ENCODE results near the gene MCU. TPM values are rescaled to one million over a fixed set of nuclear protein-coding genes. Genes with fewer than 3 reads are reported as not detected.

MCU gene
- polyA plus RNA-seq, 6 donors from 2014 or later = 6.0 to 14.9 (median 10.2) TPM

DNA sequence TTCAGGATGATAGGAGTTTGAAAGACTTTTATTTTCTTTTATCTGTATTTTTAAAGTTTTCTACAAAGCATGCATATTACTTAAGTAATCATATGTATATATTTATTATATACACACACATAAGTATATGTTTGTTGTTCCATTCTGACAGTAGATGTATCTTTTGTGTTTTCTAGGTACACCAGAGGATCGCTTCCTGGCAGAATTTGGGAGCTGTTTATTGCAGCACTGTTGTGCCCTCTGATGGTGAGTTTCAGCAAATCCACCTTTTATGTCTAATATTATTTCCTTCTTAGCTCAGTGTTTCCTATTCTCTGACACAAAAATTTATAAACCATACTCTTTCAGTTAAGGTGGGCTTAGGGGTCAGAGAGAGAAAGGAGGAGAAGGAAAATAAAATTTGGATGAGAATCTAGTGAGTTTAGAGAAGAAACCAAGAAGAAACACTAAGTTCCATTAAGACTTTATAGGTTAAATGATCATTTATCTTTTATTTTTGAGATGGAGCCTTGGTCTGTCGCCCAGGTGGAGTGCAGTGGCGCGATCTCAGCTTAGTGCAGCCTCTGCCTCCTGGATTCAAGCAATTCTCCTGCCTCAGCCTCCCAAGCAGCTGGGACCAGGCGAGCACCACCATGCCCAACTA, 142.4 kb downstream of the MCU start:
- Mint-ChIP-seq H3K27ac (no peak overlapping the region), H3K4me3 (no peak overlapping the region), H3K9me3 (no peaks in the 10 kb centered on the region), H3K36me3 (peaks cover 0 to 2% of the 10 kb centered on the region in 2 donors), H3K27me3 (no peaks in the 10 kb centered on the region), H3K4me1 (no peaks in the 10 kb centered on the region)
- ATAC-seq (ENCODE audit: low read depth in 2 of 2) = peak in 1 of 2 donors; percentile 56
- peak; percentile 33 for DNase-seq

- no peak overlapping the region for H3K4me3 Mint-ChIP-seq
- H3K27me3 Mint-ChIP-seq = no peaks in the 10 kb centered on the region
- peaks cover 0 to 4% of the 10 kb centered on the region in 2 donors for H3K36me3 Mint-ChIP-seq
- ATAC-seq (ENCODE audit: low read depth in 2 of 2) = no peak
- H3K4me1 Mint-ChIP-seq = no peaks in the 10 kb centered on the region
- no peak for DNase-seq
- no peak overlapping the region for H3K27ac Mint-ChIP-seq
- no peaks in the 10 kb centered on the region for H3K9me3 Mint-ChIP-seq
These were observed 148.4 kb downstream of the MCU start for GRCh38 chr10:72840319-72840718.

- H3K4me3 Mint-ChIP-seq = no peak overlapping the region
- no peak for DNase-seq
- no peaks in the 10 kb centered on the region for H3K27me3 Mint-ChIP-seq
- no peak overlapping the region for H3K27ac Mint-ChIP-seq
- ATAC-seq (ENCODE audit: low read depth in 2 of 2) = no peak
- peaks cover 0 to 4% of the 10 kb centered on the region in 2 donors for H3K36me3 Mint-ChIP-seq
- H3K9me3 Mint-ChIP-seq = no peaks in the 10 kb centered on the region
- H3K4me1 Mint-ChIP-seq = no peaks in the 10 kb centered on the region
These were observed 149.5 kb downstream of the MCU start for GRCh38 chr10:72841487-72841886.

- no peak overlapping the region for H3K4me3 Mint-ChIP-seq
- DNase-seq = no peak
- no peaks in the 10 kb centered on the region for H3K9me3 Mint-ChIP-seq
- no peaks in the 10 kb centered on the region for H3K27me3 Mint-ChIP-seq
- ATAC-seq (ENCODE audit: low read depth in 2 of 2) = no peak
- no peak overlapping the region for H3K27ac Mint-ChIP-seq
- H3K36me3 Mint-ChIP-seq = peaks cover 0 to 4% of the 10 kb centered on the region in 2 donors
- no peaks in the 10 kb centered on the region for H3K4me1 Mint-ChIP-seq
These were observed 150.2 kb downstream of the MCU start for GRCh38 chr10:72842164-72842563.

- no peak for DNase-seq
- H3K4me3 Mint-ChIP-seq = no peak overlapping the region
These were observed 154.3 kb downstream of the MCU start for GRCh38 chr10:72846238-72846637.

DNA sequence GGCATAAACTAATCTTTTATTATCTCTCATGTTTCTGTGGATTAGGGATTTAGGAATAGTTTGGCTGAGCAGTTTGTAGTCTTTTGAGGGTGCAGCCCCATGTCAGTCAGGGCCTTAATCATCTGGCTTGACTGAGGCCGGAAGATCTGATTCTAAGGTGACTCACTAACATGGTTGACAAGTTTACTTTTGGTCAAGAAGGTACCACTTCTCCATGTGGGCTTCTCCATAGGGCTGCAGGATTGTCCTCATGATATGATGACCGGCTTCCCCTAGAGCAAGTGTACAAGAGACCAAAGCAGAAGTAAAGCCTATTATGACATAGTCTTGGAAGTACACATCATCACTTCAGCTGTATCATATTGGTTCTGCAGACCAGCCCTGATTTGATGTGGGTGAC, 155.7 kb downstream of the MCU start:
- H3K4me1 Mint-ChIP-seq = no peaks in the 10 kb centered on the region
- DNase-seq = no peak
- H3K27me3 Mint-ChIP-seq = no peaks in the 10 kb centered on the region
- no peak overlapping the region for H3K27ac Mint-ChIP-seq
- H3K9me3 Mint-ChIP-seq = peaks cover 4 to 16% (median 9%) of the 10 kb centered on the region in 7 donors
- ATAC-seq (ENCODE audit: low read depth in 2 of 2) = no peak
- H3K4me3 Mint-ChIP-seq = no peak overlapping the region
- peaks cover 8 to 22% of the 10 kb centered on the region in 2 donors for H3K36me3 Mint-ChIP-seq

More at GRCh38 chr10:72846238-72846637, 154.3 kb downstream of the MCU start:
- peaks cover 1 to 8% (median 3%) of the 10 kb centered on the region in 7 donors for H3K9me3 Mint-ChIP-seq
- no peaks in the 10 kb centered on the region for H3K4me1 Mint-ChIP-seq
- H3K27me3 Mint-ChIP-seq = no peaks in the 10 kb centered on the region
- H3K36me3 Mint-ChIP-seq = peaks cover 8 to 16% of the 10 kb centered on the region in 2 donors
- no peak for ATAC-seq (ENCODE audit: low read depth in 2 of 2)
- no peak overlapping the region for H3K27ac Mint-ChIP-seq

DNA sequence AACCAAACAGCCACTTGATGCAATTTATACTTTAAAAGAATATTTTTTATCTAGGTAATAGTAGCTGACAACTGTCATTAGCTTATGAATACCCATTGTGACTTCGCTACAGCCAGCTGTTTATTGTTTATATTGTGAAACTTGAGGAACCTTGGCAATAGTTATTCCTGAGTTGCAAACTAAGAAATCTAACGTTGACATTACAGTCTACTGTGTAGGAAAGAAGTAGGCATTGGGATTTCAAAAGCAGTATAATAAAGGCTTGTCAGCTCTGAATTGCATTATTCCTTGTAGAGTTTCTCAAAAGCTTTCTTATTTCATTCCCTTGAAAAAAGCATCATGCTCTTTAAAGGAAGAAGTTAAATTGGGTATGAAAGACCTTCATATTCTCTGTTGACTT, 158.9 kb downstream of the MCU start:
- no peak overlapping the region for H3K27ac Mint-ChIP-seq
- no peaks in the 10 kb centered on the region for H3K27me3 Mint-ChIP-seq
- ATAC-seq (ENCODE audit: low read depth in 2 of 2) = no peak
- H3K4me3 Mint-ChIP-seq = no peak overlapping the region
- no peaks in the 10 kb centered on the region for H3K4me1 Mint-ChIP-seq
- H3K9me3 Mint-ChIP-seq = peaks cover 4 to 16% (median 9%) of the 10 kb centered on the region in 7 donors
- peaks cover 8 to 22% of the 10 kb centered on the region in 2 donors for H3K36me3 Mint-ChIP-seq
- no peak for DNase-seq

DNA sequence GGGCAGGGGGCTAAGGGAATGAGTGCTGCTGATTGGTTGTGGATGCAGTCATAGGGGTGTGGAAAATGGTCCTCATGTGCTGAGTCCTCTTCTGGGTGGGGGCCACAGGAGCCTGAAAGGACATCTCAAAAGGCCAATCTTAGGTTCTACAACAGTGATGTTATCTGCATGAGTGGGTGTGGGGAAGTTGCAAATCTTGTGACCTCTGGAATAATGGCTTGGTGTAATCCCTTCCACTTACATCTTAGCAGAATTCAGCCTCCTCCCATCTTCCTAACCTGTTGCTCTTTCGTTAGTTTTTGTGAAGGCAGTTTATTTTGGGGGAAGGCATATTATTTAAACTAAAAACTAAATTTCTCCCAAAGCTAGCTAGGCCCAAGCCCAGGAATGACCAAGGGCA, 159.6 kb downstream of the MCU start:
- Mint-ChIP-seq H3K27me3 (no peaks in the 10 kb centered on the region), H3K9me3 (peaks cover 4 to 16% (median 9%) of the 10 kb centered on the region in 7 donors), H3K4me3 (no peak overlapping the region), H3K4me1 (no peaks in the 10 kb centered on the region), H3K27ac (no peak overlapping the region), H3K36me3 (peaks cover 8 to 22% of the 10 kb centered on the region in 2 donors)
- no peak for ATAC-seq (ENCODE audit: low read depth in 2 of 2)
- no peak for DNase-seq

DNA sequence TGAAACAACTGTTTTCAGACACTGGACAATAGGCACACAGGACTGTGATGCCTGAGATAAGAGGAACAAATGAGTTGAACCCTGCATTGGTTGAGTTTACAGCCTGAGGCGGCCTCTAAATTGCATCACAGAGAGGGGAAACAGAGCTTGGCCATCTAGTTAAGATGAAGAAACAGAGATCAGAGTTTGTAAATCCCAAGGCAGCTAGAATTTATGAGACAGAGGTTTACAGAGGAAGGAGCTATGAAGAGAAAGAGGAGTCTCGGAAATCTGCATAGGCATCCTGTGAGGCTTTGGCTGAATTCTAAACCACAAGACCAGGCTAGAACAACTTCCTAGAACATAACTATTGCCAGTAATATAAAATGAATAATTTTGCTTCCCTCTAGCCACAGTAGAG, 160.6 kb downstream of the MCU start:
- ATAC-seq (ENCODE audit: low read depth in 2 of 2) (no peak), DNase-seq (no peak)
- peaks cover 8 to 22% of the 10 kb centered on the region in 2 donors for H3K36me3 Mint-ChIP-seq
- H3K4me3 Mint-ChIP-seq = no peak overlapping the region
- no peak overlapping the region for H3K27ac Mint-ChIP-seq
- H3K9me3 Mint-ChIP-seq = peaks cover 4 to 16% (median 9%) of the 10 kb centered on the region in 7 donors
- H3K27me3 Mint-ChIP-seq = no peaks in the 10 kb centered on the region
- H3K4me1 Mint-ChIP-seq = no peaks in the 10 kb centered on the region

DNA sequence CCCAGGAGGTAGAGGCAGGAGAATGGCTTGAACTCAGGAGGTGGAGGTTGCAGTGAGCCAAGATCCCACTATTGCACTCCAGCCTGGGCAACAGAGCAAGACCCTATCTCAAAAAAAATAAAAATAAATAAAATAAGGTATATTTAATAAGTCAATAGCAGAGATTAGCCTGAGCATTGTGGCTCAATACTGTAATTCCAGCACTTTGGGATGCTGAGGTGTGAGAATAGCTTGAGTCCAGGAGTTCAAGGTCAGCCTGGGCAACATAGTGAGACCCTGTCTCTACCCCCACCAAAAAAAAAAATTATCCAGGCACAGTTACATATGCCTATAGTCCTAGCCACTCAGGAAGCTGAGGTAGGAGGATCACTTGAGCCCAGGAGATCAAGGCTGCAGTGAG, 163.2 kb downstream of the MCU start:
- ATAC-seq (ENCODE audit: low read depth in 2 of 2) = no peak
- no peaks in the 10 kb centered on the region for H3K4me1 Mint-ChIP-seq
- no peaks in the 10 kb centered on the region for H3K27me3 Mint-ChIP-seq
- no peak overlapping the region for H3K27ac Mint-ChIP-seq
- peaks cover 2 to 11% of the 10 kb centered on the region in 2 donors for H3K36me3 Mint-ChIP-seq
- no peak for DNase-seq
- peaks cover 4 to 14% (median 9%) of the 10 kb centered on the region in 7 donors for H3K9me3 Mint-ChIP-seq
- H3K4me3 Mint-ChIP-seq = no peak overlapping the region

DNA sequence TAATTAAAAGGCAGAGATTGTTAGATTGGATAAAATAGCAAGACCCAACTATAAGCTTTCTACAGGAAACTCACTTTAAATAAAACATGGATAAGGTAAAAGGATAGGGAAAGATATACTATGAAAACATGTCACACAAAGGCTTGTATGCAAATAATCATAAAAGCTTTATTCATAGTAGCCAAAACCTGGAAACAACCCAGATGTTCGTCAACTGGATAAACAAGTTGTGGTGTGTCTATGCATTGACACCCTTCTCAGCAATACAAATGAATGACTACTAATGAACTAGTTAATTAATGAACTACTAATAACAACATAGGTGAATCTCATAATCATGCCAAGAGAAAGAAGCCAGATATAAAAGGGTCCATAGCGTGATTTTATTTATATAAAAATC, 163.8 kb downstream of the MCU start:
- no peak for DNase-seq
- H3K9me3 Mint-ChIP-seq = peaks cover 4 to 13% (median 9%) of the 10 kb centered on the region in 7 donors
- H3K27me3 Mint-ChIP-seq = no peaks in the 10 kb centered on the region
- peaks cover 4 to 11% of the 10 kb centered on the region in 2 donors for H3K36me3 Mint-ChIP-seq
- H3K4me1 Mint-ChIP-seq = no peaks in the 10 kb centered on the region
- H3K27ac Mint-ChIP-seq = no peak overlapping the region
- ATAC-seq (ENCODE audit: low read depth in 2 of 2) = no peak
- no peak overlapping the region for H3K4me3 Mint-ChIP-seq

DNA sequence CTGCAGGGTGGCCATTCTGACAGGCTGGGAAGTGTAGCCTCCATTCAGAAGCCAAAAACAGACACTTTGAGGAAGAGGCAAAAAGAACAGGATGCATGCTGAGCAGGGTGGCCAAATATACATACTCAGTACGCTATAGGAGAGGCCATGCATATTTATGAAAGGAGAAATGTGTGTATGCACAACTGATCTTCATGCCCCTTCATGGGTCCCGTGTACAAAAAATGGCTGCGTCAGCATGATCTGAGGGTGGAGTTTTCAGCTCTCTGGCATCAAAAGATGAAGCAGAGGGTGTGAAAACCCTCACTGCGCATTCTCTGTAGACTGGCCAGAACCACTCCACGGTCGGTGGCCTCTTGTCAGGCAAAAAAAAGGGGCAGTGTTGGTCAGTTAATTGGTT, 166.1 kb downstream of the MCU start:
- ATAC-seq (ENCODE audit: low read depth in 2 of 2) = no peak
- Mint-ChIP-seq H3K27ac (no peak overlapping the region), H3K9me3 (peaks cover 0 to 4% (median 0%) of the 10 kb centered on the region in 7 donors), H3K36me3 (peaks cover 0 to 8% of the 10 kb centered on the region in 2 donors), H3K4me3 (no peak overlapping the region), H3K27me3 (no peaks in the 10 kb centered on the region), H3K4me1 (no peaks in the 10 kb centered on the region)
- no peak for DNase-seq

GRCh38 chr10:72862957-72863356, 171.0 kb downstream of the MCU start:
- H3K9me3 Mint-ChIP-seq = no peaks in the 10 kb centered on the region
- no peak for DNase-seq
- peak overlapping the region in 1 of 8 donors; percentile 3 for H3K4me3 Mint-ChIP-seq
- peak overlapping the region in 3 of 6 donors; percentile 0 to 35 (median 9) for H3K27ac Mint-ChIP-seq
- H3K27me3 Mint-ChIP-seq = no peaks in the 10 kb centered on the region
- H3K4me1 Mint-ChIP-seq = no peaks in the 10 kb centered on the region
- peaks cover 0 to 17% of the 10 kb centered on the region in 2 donors for H3K36me3 Mint-ChIP-seq
- ATAC-seq (ENCODE audit: low read depth in 2 of 2) = no peak

DNA sequence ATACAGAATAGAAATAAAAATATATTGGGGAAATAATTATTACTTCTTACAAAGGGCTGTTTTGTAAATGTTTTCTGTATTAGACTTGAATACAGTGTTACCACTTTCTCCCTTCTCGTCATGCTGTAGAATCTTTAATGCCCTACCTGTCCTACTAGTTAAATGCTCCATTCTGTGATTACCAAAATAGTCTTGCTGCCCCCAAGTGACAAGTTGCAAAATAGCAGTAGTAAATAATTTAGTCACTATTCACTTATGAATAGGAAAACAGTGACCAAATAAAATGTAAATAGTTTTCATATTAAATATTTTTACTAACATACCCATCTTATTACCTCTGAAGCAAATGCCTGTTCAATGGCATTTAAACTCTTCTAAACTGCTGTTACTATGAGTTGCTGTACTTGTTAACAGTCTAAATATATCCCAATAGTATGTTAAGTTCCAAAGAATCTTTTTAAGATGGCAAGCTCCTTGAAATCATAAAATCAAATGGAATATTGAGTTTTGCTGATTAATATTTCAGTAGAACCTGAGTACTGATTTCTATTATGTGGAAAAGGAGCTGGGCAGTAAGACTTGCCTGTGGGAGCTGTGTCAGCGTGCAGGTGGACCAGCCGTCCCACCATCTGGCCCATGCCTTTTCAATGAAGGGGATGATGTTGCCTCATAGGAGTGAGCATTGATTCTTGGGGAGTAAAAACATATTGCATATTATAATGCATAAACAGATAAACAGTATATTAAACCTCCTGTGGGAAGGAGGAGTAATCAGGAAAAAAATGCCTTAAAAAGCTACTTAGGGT, 183.5 kb downstream of the MCU start:
- peak; percentile 2 for DNase-seq
- H3K27ac Mint-ChIP-seq = peak overlapping the region in 1 of 6 donors; percentile 32
- H3K36me3 Mint-ChIP-seq = peaks cover 0 to 4% of the 10 kb centered on the region in 2 donors
- no peak overlapping the region for H3K4me3 Mint-ChIP-seq
- ATAC-seq (ENCODE audit: low read depth in 2 of 2) = no peak
- H3K4me1 Mint-ChIP-seq = no peaks in the 10 kb centered on the region
- no peaks in the 10 kb centered on the region for H3K27me3 Mint-ChIP-seq
- peaks cover 0 to 2% (median 0%) of the 10 kb centered on the region in 7 donors for H3K9me3 Mint-ChIP-seq
